ENCODE results near the gene PRKCZ.

Gene PRKCZ

GRCh38 chr1:2184531-2184930 lies 134.3 kb downstream of the PRKCZ start:
- no peak for ATAC-seq
- Mint-ChIP-seq H3K27ac (no peak overlapping the region), H3K9me3 (no peaks in the 10 kb centered on the region), H3K4me3 (no peak overlapping the region), H3K4me1 (peaks cover under 1% of the 10 kb centered on the region), H3K36me3 (peaks cover 19% of the 10 kb centered on the region), H3K27me3 (no peaks in the 10 kb centered on the region)

- Mint-ChIP-seq H3K27ac (no peak overlapping the region), H3K4me1 (peaks cover 5% of the 10 kb centered on the region), H3K36me3 (peaks cover 19% of the 10 kb centered on the region), H3K4me3 (no peak overlapping the region), H3K9me3 (no peaks in the 10 kb centered on the region), H3K27me3 (no peaks in the 10 kb centered on the region)
- no peak for ATAC-seq
Observed at GRCh38 chr1:2184934-2185333, 134.7 kb downstream of the PRKCZ start.

- Mint-ChIP-seq H3K4me3 (no peak overlapping the region), H3K36me3 (peaks cover 19% of the 10 kb centered on the region), H3K27ac (no peak overlapping the region), H3K9me3 (no peaks in the 10 kb centered on the region), H3K27me3 (no peaks in the 10 kb centered on the region), H3K4me1 (peaks cover 11% of the 10 kb centered on the region)
- ATAC-seq = no peak
Observed at GRCh38 chr1:2185880-2186855, 136.0 kb downstream of the PRKCZ start.

- Mint-ChIP-seq H3K36me3 (peaks cover 19% of the 10 kb centered on the region), H3K4me3 (no peak overlapping the region), H3K27me3 (no peaks in the 10 kb centered on the region), H3K9me3 (no peaks in the 10 kb centered on the region), H3K4me1 (peaks cover 17% of the 10 kb centered on the region), H3K27ac (no peak overlapping the region)
- no peak for ATAC-seq
Observed at GRCh38 chr1:2186901-2187300, 136.7 kb downstream of the PRKCZ start.

- no peaks in the 10 kb centered on the region for H3K27me3 Mint-ChIP-seq
- peaks cover 18% of the 10 kb centered on the region for H3K4me1 Mint-ChIP-seq
- ATAC-seq = no peak
- H3K36me3 Mint-ChIP-seq = peaks cover 16% of the 10 kb centered on the region
- peak overlapping the region; percentile 6 for H3K27ac Mint-ChIP-seq
- no peaks in the 10 kb centered on the region for H3K9me3 Mint-ChIP-seq
- H3K4me3 Mint-ChIP-seq = no peak overlapping the region
Observed at GRCh38 chr1:2187619-2188018, 137.4 kb downstream of the PRKCZ start.

- peaks cover 18% of the 10 kb centered on the region for H3K4me1 Mint-ChIP-seq
- H3K36me3 Mint-ChIP-seq = peaks cover 9% of the 10 kb centered on the region
- no peak overlapping the region for H3K4me3 Mint-ChIP-seq
- no peak for ATAC-seq
- no peaks in the 10 kb centered on the region for H3K27me3 Mint-ChIP-seq
- H3K9me3 Mint-ChIP-seq = no peaks in the 10 kb centered on the region
- no peak overlapping the region for H3K27ac Mint-ChIP-seq
Observed at GRCh38 chr1:2188336-2188735, 138.1 kb downstream of the PRKCZ start.

GRCh38 chr1:2189459-2190425 lies 139.5 kb downstream of the PRKCZ start:
- peaks cover 5% of the 10 kb centered on the region for H3K36me3 Mint-ChIP-seq
- peak; percentile 89 for ATAC-seq
- H3K4me1 Mint-ChIP-seq = peaks cover 24% of the 10 kb centered on the region
- peak overlapping the region; percentile 70 for H3K27ac Mint-ChIP-seq
- H3K9me3 Mint-ChIP-seq = no peaks in the 10 kb centered on the region
- H3K27me3 Mint-ChIP-seq = no peaks in the 10 kb centered on the region
- peak overlapping the region; percentile 74 for H3K4me3 Mint-ChIP-seq

GRCh38 chr1:2190491-2190976 lies 140.3 kb downstream of the PRKCZ start:
- Mint-ChIP-seq H3K36me3 (peaks cover 2% of the 10 kb centered on the region), H3K27ac (peak overlapping the region; percentile 10)

GRCh38 chr1:2192031-2192995 lies 142.1 kb downstream of the PRKCZ start:
- peaks cover 24% of the 10 kb centered on the region for H3K4me1 Mint-ChIP-seq
- no peak overlapping the region for H3K27ac Mint-ChIP-seq
- H3K36me3 Mint-ChIP-seq = no peaks in the 10 kb centered on the region
- no peak overlapping the region for H3K4me3 Mint-ChIP-seq
- no peak for ATAC-seq
- H3K9me3 Mint-ChIP-seq = no peaks in the 10 kb centered on the region
- H3K27me3 Mint-ChIP-seq = no peaks in the 10 kb centered on the region

More at GRCh38 chr1:2190491-2190976, 140.3 kb downstream of the PRKCZ start:
- Mint-ChIP-seq H3K4me1 (peaks cover 24% of the 10 kb centered on the region), H3K9me3 (no peaks in the 10 kb centered on the region), H3K27me3 (no peaks in the 10 kb centered on the region), H3K4me3 (peak overlapping the region; percentile 43)
- no peak for ATAC-seq

- Mint-ChIP-seq H3K27me3 (no peaks in the 10 kb centered on the region), H3K36me3 (no peaks in the 10 kb centered on the region), H3K4me1 (peaks cover 28% of the 10 kb centered on the region), H3K9me3 (no peaks in the 10 kb centered on the region), H3K27ac (peak overlapping the region; percentile 93), H3K4me3 (peak overlapping the region; percentile 94)
- no peak for ATAC-seq
Observed at GRCh38 chr1:2193514-2194281, 143.5 kb downstream of the PRKCZ start.

GRCh38 chr1:2194319-2194897 lies 144.2 kb downstream of the PRKCZ start, which contains the start of gene FAAP20:
Gene FAAP20 (minus strand): TSS chr1:2194772. CDS start chr1:2194749, 23 bp downstream.
- Mint-ChIP-seq H3K27ac (peak within 1 kb of the TSS; percentile 93), H3K4me1 (peaks cover 35% of the 10 kb centered on the region), H3K4me3 (peak within 1 kb of the TSS; percentile 94), H3K36me3 (no peaks in the 10 kb centered on the region), H3K27me3 (no peaks in the 10 kb centered on the region), H3K9me3 (no peaks in the 10 kb centered on the region)
- ATAC-seq = peak; percentile 75

GRCh38 chr1:2194898-2195673 lies 144.9 kb downstream of the PRKCZ start:
- peak overlapping the region; percentile 93 for H3K27ac Mint-ChIP-seq
- peaks cover 37% of the 10 kb centered on the region for H3K4me1 Mint-ChIP-seq
- H3K9me3 Mint-ChIP-seq = no peaks in the 10 kb centered on the region
- no peaks in the 10 kb centered on the region for H3K27me3 Mint-ChIP-seq
- peak overlapping the region; percentile 94 for H3K4me3 Mint-ChIP-seq
- ATAC-seq = peak; percentile 90
- H3K36me3 Mint-ChIP-seq = no peaks in the 10 kb centered on the region

GRCh38 chr1:2195785-2196184 lies 145.6 kb downstream of the PRKCZ start:
- Mint-ChIP-seq H3K27me3 (no peaks in the 10 kb centered on the region), H3K9me3 (no peaks in the 10 kb centered on the region), H3K36me3 (no peaks in the 10 kb centered on the region), H3K27ac (peak overlapping the region; percentile 93), H3K4me1 (peaks cover 39% of the 10 kb centered on the region), H3K4me3 (no peak overlapping the region)
- ATAC-seq = no peak
